Measurements from ENCODE around the gene FBXO21. TPM values are rescaled to one million over a fixed set of nuclear protein-coding genes. Genes with fewer than 3 reads are reported as not detected.
A peak's percentile ranks its signal among the peaks of the same experiment; 100 is the strongest.
"Not testable (repeated sequence)": the region's sequence is repeated elsewhere in the genome, so short reads cannot be mapped to it uniquely, and the experiment has no call there.

The FBXO21 gene
- total and polyA plus RNA-seq, 5 donors = 13.3 to 42.2 (median 39.2) TPM

GRCh38 chr12:117202033-117202432, 11.8 kb upstream of the FBXO21 start:
- H3K27me3 ChIP-seq (ENCODE audit: control insufficient read depth, insufficient read depth) = no peaks in the 10 kb centered on the region
- DNase-seq (no peak), ATAC-seq (no peak)
- H3K9me3 ChIP-seq (ENCODE audit: control insufficient read depth, low read length) = no peaks in the 10 kb centered on the region
- no peak overlapping the region for H3K4me3 ChIP-seq (ENCODE audit: low read length)
- H3K4me1 ChIP-seq (ENCODE audit: control insufficient read depth, insufficient read depth, low read length) = no peaks in the 10 kb centered on the region
- WGBS = 87% methylated on average over 9 of the region's 9 CpGs
- intact Hi-C loops (cut with DNase I) = no loop called here
- H3K27ac ChIP-seq (ENCODE audit: low read length) = no peak overlapping the region

GRCh38 chr12:117199956-117200744, 9.9 kb upstream of the FBXO21 start:
- H3K9me3 ChIP-seq (ENCODE audit: control insufficient read depth, low read length); H3K4me3 ChIP-seq (ENCODE audit: low read length); H3K27me3 ChIP-seq (ENCODE audit: control insufficient read depth, insufficient read depth); ATAC-seq; H3K4me1 ChIP-seq (ENCODE audit: control insufficient read depth, insufficient read depth, low read length); intact Hi-C loops (cut with DNase I); H3K27ac ChIP-seq (ENCODE audit: low read length); DNase-seq: not testable (repeated sequence)
- WGBS = 91% methylated on average over 8 of the region's 8 CpGs

- H3K4me3 ChIP-seq (ENCODE audit: low read length); intact Hi-C loops (cut with DNase I); H3K27ac ChIP-seq (ENCODE audit: low read length); H3K9me3 ChIP-seq (ENCODE audit: control insufficient read depth, low read length); ATAC-seq; H3K4me1 ChIP-seq (ENCODE audit: control insufficient read depth, insufficient read depth, low read length); DNase-seq; H3K27me3 ChIP-seq (ENCODE audit: control insufficient read depth, insufficient read depth): not testable (repeated sequence)
- WGBS = 92% methylated on average over 6 of the region's 6 CpGs
These were observed 6.1 kb upstream of the FBXO21 start for GRCh38 chr12:117196334-117196733.

GRCh38 chr12:117195027-117195426, 4.8 kb upstream of the FBXO21 start:
- ATAC-seq; H3K4me3 ChIP-seq (ENCODE audit: low read length); intact Hi-C loops (cut with DNase I); DNase-seq; H3K4me1 ChIP-seq (ENCODE audit: control insufficient read depth, insufficient read depth, low read length); H3K27me3 ChIP-seq (ENCODE audit: control insufficient read depth, insufficient read depth); H3K9me3 ChIP-seq (ENCODE audit: control insufficient read depth, low read length); H3K27ac ChIP-seq (ENCODE audit: low read length): not testable (repeated sequence)
- WGBS = 85% methylated on average over 9 of the region's 9 CpGs

- intact Hi-C loops (cut with DNase I) = no loop called here
- no peaks in the 10 kb centered on the region for H3K27me3 ChIP-seq (ENCODE audit: control insufficient read depth, insufficient read depth)
- no peaks in the 10 kb centered on the region for H3K4me1 ChIP-seq (ENCODE audit: control insufficient read depth, insufficient read depth, low read length)
- DNase-seq = no peak
- ATAC-seq = no peak
- H3K4me3 ChIP-seq (ENCODE audit: low read length) = no peak overlapping the region
- no peak overlapping the region for H3K27ac ChIP-seq (ENCODE audit: low read length)
- WGBS = 96% methylated on average over 3 of the region's 3 CpGs
- no peaks in the 10 kb centered on the region for H3K9me3 ChIP-seq (ENCODE audit: control insufficient read depth, low read length)
These were observed 3.6 kb upstream of the FBXO21 start for GRCh38 chr12:117193903-117194302.

GRCh38 chr12:117192581-117192980, 2.3 kb upstream of the FBXO21 start:
- H3K4me3 ChIP-seq (ENCODE audit: low read length); intact Hi-C loops (cut with DNase I); H3K9me3 ChIP-seq (ENCODE audit: control insufficient read depth, low read length); H3K27ac ChIP-seq (ENCODE audit: low read length); H3K27me3 ChIP-seq (ENCODE audit: control insufficient read depth, insufficient read depth); ATAC-seq; DNase-seq; H3K4me1 ChIP-seq (ENCODE audit: control insufficient read depth, insufficient read depth, low read length): not testable (repeated sequence)
- WGBS = 82% methylated on average over 9 of the region's 9 CpGs

GRCh38 chr12:117192057-117192456, 1.8 kb upstream of the FBXO21 start:
- DNase-seq (no peak), ATAC-seq (no peak)
- 75% methylated on average over 2 of the region's 2 CpGs for WGBS
- Histone ChIP-seq H3K4me1 (ENCODE audit: control insufficient read depth, insufficient read depth, low read length) (no peaks in the 10 kb centered on the region), H3K27me3 (ENCODE audit: control insufficient read depth, insufficient read depth) (no peaks in the 10 kb centered on the region), H3K27ac (ENCODE audit: low read length) (no peak overlapping the region), H3K9me3 (ENCODE audit: control insufficient read depth, low read length) (no peaks in the 10 kb centered on the region), H3K4me3 (ENCODE audit: low read length) (no peak overlapping the region)
- intact Hi-C loops (cut with DNase I) = no loop called here

- ATAC-seq = peak; percentile 3 to 8
These were observed 503 bp downstream of the FBXO21 start for GRCh38 chr12:117189725-117190209.

GRCh38 chr12:117188961-117189724, 1.1 kb downstream of the FBXO21 start:
- Histone ChIP-seq H3K4me1 (ENCODE audit: control insufficient read depth, insufficient read depth, low read length) (no peaks in the 10 kb centered on the region), H3K4me3 (ENCODE audit: low read length) (peak overlapping the region; percentile 93), H3K9me3 (ENCODE audit: control insufficient read depth, low read length) (no peaks in the 10 kb centered on the region), H3K27me3 (ENCODE audit: control insufficient read depth, insufficient read depth) (no peaks in the 10 kb centered on the region), H3K27ac (ENCODE audit: low read length) (peak overlapping the region; percentile 68)
- intact Hi-C loops (cut with DNase I) = no loop called here
- no peak for DNase-seq
- ATAC-seq = peak; percentile 56 to 58
- WGBS = 19% methylated on average over 25 of the region's 25 CpGs

More at GRCh38 chr12:117189725-117190209, 503 bp downstream of the FBXO21 start:
- no peaks in the 10 kb centered on the region for H3K9me3 ChIP-seq (ENCODE audit: control insufficient read depth, low read length)
- H3K4me1 ChIP-seq (ENCODE audit: control insufficient read depth, insufficient read depth, low read length) = no peaks in the 10 kb centered on the region
- intact Hi-C loops (cut with DNase I) = no loop called here
- peak; percentile 26 to 73 (median 71) for DNase-seq
- H3K4me3 ChIP-seq (ENCODE audit: low read length) = peak overlapping the region; percentile 93
- WGBS = under 1% methylated on average over 52 of the region's 52 CpGs
- H3K27me3 ChIP-seq (ENCODE audit: control insufficient read depth, insufficient read depth) = no peaks in the 10 kb centered on the region
- peak overlapping the region; percentile 68 for H3K27ac ChIP-seq (ENCODE audit: low read length)

- H3K9me3 ChIP-seq (ENCODE audit: control insufficient read depth, low read length) = no peaks in the 10 kb centered on the region
- H3K27ac ChIP-seq (ENCODE audit: low read length) = no peak overlapping the region
- ATAC-seq (no peak), DNase-seq (no peak)
- H3K4me3 ChIP-seq (ENCODE audit: low read length) = no peak overlapping the region
- 95% methylated on average over 12 of the region's 12 CpGs for WGBS
- intact Hi-C loops (cut with DNase I) = no loop called here
- no peaks in the 10 kb centered on the region for H3K4me1 ChIP-seq (ENCODE audit: control insufficient read depth, insufficient read depth, low read length)
- no peaks in the 10 kb centered on the region for H3K27me3 ChIP-seq (ENCODE audit: control insufficient read depth, insufficient read depth)
These were observed 2.1 kb downstream of the FBXO21 start for GRCh38 chr12:117188121-117188665.

- H3K27me3 ChIP-seq (ENCODE audit: control insufficient read depth, insufficient read depth) = no peaks in the 10 kb centered on the region
- H3K9me3 ChIP-seq (ENCODE audit: control insufficient read depth, low read length) = no peaks in the 10 kb centered on the region
- intact Hi-C loops (cut with DNase I) = no loop called here
- H3K4me1 ChIP-seq (ENCODE audit: control insufficient read depth, insufficient read depth, low read length) = no peaks in the 10 kb centered on the region
- DNase-seq = no peak
- 80% methylated on average over 4 of the region's 4 CpGs for WGBS
- H3K27ac ChIP-seq (ENCODE audit: low read length) = no peak overlapping the region
- no peak overlapping the region for H3K4me3 ChIP-seq (ENCODE audit: low read length)
- ATAC-seq = no peak
These were observed 2.8 kb downstream of the FBXO21 start for GRCh38 chr12:117187421-117187820.
